Mucosa of rectum (tissue), 2 donors: Measurements from ENCODE around the gene ELAPOR2.

ENCODE experiments used
- H3K27ac ChIP-seq, 2 donors: one replicate each; pipeline ENCODE4 v1.7.0; 2013; ENCODE audit warnings: inconsistent platforms in 2 of 2, low read depth in 2 of 2, low read length in 2 of 2
- H3K27me3 ChIP-seq, 2 donors: one replicate each; pipeline ENCODE4 v1.7.0; 2013; ENCODE audit warnings: low read length in 2 of 2; ENCODE audit not compliant: control insufficient read depth in 2 of 2, insufficient read depth in 2 of 2
- H3K36me3 ChIP-seq, 2 donors: one replicate each; pipeline ENCODE4 v1.7.0; 2013; ENCODE audit warnings: low read length in 2 of 2; ENCODE audit not compliant: control insufficient read depth in 2 of 2, insufficient read depth in 2 of 2
- H3K4me1 ChIP-seq, 2 donors: one replicate each; pipeline ENCODE4 v1.7.0; 2013; ENCODE audit warnings: low read length in 2 of 2, mild to moderate bottlenecking in 1 of 2; ENCODE audit not compliant: control insufficient read depth in 2 of 2, insufficient read depth in 2 of 2
- H3K4me3 ChIP-seq, 2 donors: one replicate each; pipeline ENCODE4 v1.7.0; 2013; ENCODE audit warnings: low read length in 2 of 2
- H3K9ac ChIP-seq, 2 donors: one replicate each; pipeline ENCODE4 v1.7.0; 2013; ENCODE audit warnings: low read length in 2 of 2, low read depth in 1 of 2, mild to moderate bottlenecking in 1 of 2
- H3K9me3 ChIP-seq, 2 donors: one replicate each; pipeline ENCODE4 v1.7.0; 2013; ENCODE audit warnings: low read length in 2 of 2; ENCODE audit not compliant: control insufficient read depth in 2 of 2
- donor health status: healthy.
- donor health status: Normal muscosa, but diverticular disease.

ELAPOR2 gene

DNA sequence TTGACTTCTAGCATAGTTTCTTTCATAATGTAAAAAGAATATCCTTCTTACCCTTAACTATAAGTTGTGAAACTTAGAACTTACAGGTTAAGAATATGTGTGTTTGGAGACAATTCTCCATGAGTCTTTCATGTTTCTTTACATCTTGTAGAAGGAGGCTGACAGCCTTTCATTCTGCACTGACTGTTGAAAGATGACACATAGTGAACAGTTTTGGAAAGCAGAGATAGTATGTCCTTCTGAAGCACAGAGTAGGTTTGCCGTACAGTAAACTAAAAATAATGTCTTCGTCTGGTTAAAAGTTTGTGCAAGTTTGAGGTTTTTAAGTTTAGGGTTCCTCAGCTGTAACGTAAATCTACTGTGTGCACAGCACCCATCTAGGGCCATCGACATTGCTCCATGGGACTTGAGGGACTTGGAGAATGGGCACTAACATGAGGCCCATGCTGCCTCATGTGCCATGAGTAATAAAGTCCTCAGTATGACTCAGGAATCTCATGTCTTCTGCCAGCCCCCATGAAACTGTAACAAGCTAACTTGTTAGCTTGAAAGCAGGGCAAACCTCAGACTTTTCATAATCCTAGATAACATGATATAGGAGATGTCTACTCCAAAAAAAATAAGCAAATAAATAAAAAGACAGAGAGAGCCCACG is 24.5 kb upstream of the ELAPOR2 start:
- no peak overlapping the region for H3K4me3 ChIP-seq
- no peaks in the 10 kb centered on the region for H3K36me3 ChIP-seq
- no peaks in the 10 kb centered on the region for H3K9me3 ChIP-seq
- no peak overlapping the region for H3K27ac ChIP-seq
- no peaks in the 10 kb centered on the region for H3K27me3 ChIP-seq
- no peaks in the 10 kb centered on the region for H3K4me1 ChIP-seq
- H3K9ac ChIP-seq: no peak overlapping the region

DNA sequence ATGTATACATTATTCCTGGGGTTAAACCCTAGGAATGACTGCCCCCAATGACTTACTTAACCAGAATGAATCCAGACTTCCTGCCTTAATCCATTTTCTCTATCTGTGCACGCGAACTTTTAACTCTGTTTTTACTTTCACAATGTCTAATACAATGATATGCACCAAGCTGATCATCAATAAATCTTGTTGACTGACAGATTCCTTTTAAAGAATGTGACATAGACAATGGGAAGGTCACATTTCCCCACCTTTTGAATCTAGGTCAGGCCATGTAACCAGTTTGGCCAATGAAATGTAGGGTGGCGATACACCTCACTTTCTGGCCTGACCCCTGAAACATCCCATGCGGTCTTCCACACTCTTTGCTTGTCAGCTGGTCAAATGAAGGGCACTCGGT is 23.2 kb upstream of the ELAPOR2 start:
- no peaks in the 10 kb centered on the region for H3K36me3 ChIP-seq
- no peaks in the 10 kb centered on the region for H3K4me1 ChIP-seq
- H3K9ac ChIP-seq: no peak overlapping the region
- no peaks in the 10 kb centered on the region for H3K27me3 ChIP-seq
- no peak overlapping the region for H3K27ac ChIP-seq
- H3K9me3 ChIP-seq: no peaks in the 10 kb centered on the region
- no peak overlapping the region for H3K4me3 ChIP-seq

DNA sequence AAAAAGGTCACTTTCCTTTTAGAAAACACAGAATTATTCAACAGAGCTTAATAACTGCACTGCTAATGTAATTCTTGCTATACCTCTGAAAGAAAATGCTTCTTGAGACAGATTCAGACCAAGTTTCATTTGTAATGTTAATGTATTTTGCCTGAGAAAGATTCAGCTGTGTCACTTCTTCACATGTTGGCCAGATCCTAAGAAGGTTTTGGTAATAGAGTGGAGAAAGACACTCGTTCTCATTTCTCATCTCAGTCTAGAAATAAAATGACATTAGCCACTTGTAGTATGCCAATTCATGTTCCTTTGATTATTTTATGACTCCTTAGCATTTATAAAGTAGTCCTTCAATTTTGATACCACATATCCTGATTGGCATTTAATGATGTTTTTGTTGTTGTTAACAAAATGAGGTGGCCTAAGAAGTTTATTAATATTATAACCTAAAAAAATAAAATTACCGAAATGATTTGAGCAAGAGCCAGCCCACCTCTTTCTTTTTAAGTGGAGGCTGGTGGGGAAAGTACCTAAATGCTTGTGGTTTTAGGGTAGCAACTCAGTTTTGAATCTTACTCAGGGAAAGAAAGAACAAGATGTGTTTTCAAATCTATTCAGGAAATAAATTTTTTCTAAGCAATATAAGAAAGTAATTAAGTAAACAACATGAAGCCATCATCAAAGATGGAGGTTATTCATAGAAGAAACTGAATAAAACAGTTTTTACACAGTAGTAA is 16.4 kb upstream of the ELAPOR2 start:
- H3K27me3 ChIP-seq: no peaks in the 10 kb centered on the region
- H3K36me3 ChIP-seq: no peaks in the 10 kb centered on the region
- H3K4me1 ChIP-seq: no peaks in the 10 kb centered on the region
- H3K9me3 ChIP-seq: no peaks in the 10 kb centered on the region
- H3K4me3 ChIP-seq: no peak overlapping the region
- no peak overlapping the region for H3K27ac ChIP-seq
- H3K9ac ChIP-seq: no peak overlapping the region

GRCh38 chr7:87067788-87068187 is 8.3 kb upstream of the ELAPOR2 start:
- no peak overlapping the region for H3K4me3 ChIP-seq
- no peaks in the 10 kb centered on the region for H3K4me1 ChIP-seq
- no peak overlapping the region for H3K27ac ChIP-seq
- H3K36me3 ChIP-seq: no peaks in the 10 kb centered on the region
- H3K9ac ChIP-seq: no peak overlapping the region
- peaks cover 0 to 2% of the 10 kb centered on the region in 2 donors for H3K27me3 ChIP-seq
- no peaks in the 10 kb centered on the region for H3K9me3 ChIP-seq

DNA sequence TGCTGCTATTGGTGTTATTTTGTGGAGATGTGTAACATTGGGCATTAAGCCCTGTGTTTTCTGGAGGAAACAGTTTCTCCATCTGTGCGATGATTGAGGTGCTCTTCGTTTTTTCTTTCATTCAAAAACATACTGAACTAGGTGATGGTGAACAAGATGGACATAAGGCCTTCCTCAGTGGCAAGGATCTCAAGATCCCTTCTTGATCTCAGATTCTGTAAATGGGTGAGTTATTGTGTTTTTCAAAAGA is 759 bp upstream of the ELAPOR2 start:
- H3K9ac ChIP-seq: no peak overlapping the region
- no peaks in the 10 kb centered on the region for H3K27me3 ChIP-seq
- H3K27ac ChIP-seq: no peak overlapping the region
- H3K9me3 ChIP-seq: no peaks in the 10 kb centered on the region
- H3K4me1 ChIP-seq: peaks cover 9 to 13% of the 10 kb centered on the region in 2 donors
- no peak overlapping the region for H3K4me3 ChIP-seq
- no peaks in the 10 kb centered on the region for H3K36me3 ChIP-seq

DNA sequence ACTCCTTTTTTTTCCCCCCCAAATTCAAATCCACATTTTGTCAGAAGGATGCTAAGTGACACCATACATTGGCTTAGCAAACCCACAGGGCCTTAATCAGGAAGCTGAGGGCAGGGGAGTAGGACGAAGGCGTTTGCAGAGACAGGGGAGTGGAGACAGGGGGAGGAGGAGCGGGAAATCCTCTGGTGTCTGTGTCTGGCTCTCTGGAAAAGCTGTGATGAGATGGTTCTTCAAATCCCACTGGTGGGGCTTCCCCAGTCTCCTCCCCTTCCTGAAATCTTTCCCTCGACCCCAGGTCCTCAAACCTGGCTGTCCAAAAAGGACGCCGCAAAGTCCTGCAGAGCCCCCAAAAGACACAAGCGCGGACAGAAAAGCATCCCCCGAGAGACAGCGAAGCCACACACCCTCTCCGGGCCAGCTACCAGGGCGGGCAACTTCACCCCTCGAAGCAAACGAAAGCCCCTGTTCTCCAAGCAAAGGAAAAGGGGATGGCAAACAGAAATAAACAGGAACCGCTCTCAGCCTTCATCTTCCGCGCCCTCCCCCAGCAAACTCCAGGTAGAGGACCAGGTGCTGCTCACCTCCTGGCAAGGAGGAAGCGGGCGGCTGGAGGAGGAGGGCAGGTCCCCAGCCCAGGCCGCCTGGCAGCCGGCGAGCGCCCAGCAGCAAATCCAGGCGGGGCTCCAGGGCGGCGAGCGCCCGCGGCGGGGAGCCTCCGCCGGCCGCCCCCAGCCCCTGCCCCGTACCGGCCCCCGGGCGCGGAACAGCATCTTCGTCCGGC is 520 bp downstream of the ELAPOR2 start:
- Histone ChIP-seq H3K4me1 (peaks cover 9 to 13% of the 10 kb centered on the region in 2 donors), H3K36me3 (no peaks in the 10 kb centered on the region), H3K4me3 (peak overlapping the region; percentile 70 to 72), H3K27ac (no peak overlapping the region), H3K9me3 (no peaks in the 10 kb centered on the region), H3K27me3 (no peaks in the 10 kb centered on the region), H3K9ac (peak overlapping the region; percentile 58 to 60)

DNA sequence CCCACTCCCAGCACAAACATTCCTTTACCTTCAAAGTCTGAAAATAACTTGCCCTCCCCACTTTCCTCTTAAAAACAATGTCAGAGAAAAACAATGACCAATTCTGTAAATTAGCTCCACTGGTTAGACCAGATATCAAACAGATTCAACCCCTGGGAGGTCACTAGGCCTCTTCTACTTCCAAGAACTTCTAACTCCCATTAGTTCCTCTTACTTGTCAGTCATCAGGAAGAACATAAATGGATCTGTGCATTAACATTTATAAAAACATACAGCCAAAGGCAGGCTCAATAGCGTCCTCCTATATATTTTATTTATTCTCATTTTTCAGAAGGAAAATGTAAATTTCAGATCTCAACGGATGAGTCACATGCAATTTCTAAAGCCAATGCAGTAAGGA is 2.2 kb downstream of the ELAPOR2 start:
- no peaks in the 10 kb centered on the region for H3K36me3 ChIP-seq
- H3K9me3 ChIP-seq: no peaks in the 10 kb centered on the region
- H3K4me1 ChIP-seq: peaks cover 9 to 13% of the 10 kb centered on the region in 2 donors
- H3K27ac ChIP-seq: no peak overlapping the region
- H3K9ac ChIP-seq: no peak overlapping the region
- H3K27me3 ChIP-seq: no peaks in the 10 kb centered on the region
- H3K4me3 ChIP-seq: no peak overlapping the region

DNA sequence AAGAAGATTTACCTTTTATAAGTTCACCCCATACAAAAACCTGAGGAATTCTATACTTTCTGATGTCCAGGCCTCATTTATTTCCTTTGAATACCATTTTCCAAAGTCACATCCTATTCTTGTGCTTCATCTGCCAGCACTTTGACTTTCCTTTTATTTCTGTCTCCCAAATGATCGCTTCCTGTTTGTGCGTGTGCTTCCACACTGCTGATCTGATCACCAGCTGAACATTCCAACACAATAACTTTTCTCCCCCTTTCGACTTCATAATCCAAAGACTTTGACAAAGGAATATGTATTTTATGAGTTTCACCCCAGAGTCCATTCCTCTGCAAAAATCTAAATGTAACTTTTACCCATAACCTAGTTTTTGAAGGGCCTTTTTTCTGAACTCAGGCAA is 3.1 kb downstream of the ELAPOR2 start:
- Histone ChIP-seq H3K4me1 (peaks cover 9 to 13% of the 10 kb centered on the region in 2 donors), H3K4me3 (no peak overlapping the region), H3K27ac (no peak overlapping the region), H3K9me3 (no peaks in the 10 kb centered on the region), H3K27me3 (no peaks in the 10 kb centered on the region), H3K9ac (no peak overlapping the region), H3K36me3 (no peaks in the 10 kb centered on the region)

DNA sequence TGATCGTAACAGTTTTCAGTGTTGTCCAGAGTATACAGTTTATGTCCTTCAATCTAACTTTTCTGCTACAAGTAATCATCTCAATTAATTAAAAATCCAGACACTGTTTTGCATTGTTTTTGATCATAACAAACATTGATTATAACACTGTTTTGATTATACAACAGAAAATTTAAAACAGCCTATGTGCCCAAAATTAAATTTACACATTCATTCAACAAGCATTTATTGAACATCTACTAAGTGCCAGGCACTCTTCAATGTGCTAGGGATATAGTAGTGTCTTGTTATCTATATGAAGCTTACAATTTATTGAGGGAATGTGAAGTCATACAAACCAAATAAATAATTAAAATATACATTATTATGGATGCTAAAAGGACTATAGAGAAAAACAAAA is 10.6 kb downstream of the ELAPOR2 start:
- Histone ChIP-seq H3K27ac (no peak overlapping the region), H3K9me3 (no peaks in the 10 kb centered on the region), H3K9ac (no peak overlapping the region), H3K4me3 (no peak overlapping the region), H3K27me3 (no peaks in the 10 kb centered on the region), H3K36me3 (no peaks in the 10 kb centered on the region), H3K4me1 (no peaks in the 10 kb centered on the region)

DNA sequence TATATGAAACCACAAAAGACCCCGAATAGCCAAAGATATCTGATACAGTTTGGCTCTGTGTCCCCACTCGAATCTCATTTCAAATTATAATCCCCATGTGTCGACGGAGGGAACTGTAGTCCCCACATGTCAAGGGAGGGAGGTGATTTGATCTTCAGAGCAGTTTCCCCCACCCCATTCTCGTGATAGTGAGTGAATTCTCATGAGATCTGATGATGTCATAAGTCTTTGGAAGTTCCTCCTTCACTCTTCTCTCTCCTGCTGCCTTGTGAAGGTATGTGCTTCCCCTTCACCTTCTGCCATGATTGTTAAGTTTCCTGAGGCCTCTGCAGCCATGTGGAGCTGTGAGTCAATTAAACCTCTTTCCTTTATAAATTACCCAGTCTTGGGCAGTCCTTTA is 13.0 kb downstream of the ELAPOR2 start:
- no peak overlapping the region for H3K9ac ChIP-seq
- H3K27ac ChIP-seq: no peak overlapping the region
- no peaks in the 10 kb centered on the region for H3K36me3 ChIP-seq
- no peaks in the 10 kb centered on the region for H3K4me1 ChIP-seq
- H3K27me3 ChIP-seq: no peaks in the 10 kb centered on the region
- no peak overlapping the region for H3K4me3 ChIP-seq
- H3K9me3 ChIP-seq: no peaks in the 10 kb centered on the region
